HG03575 (cell line): ENCODE results near the gene HBP1.

ENCODE experiments used
- ATAC-seq: cut with Tn5 transposase; IDR thresholded peaks from one replicate; pipeline ENCODE4 v1.9.1; 2021; ENCODE audit not compliant: unreplicated experiment, insufficient number of reproducible peaks, low FRiP score; ENCODE audit errors: extremely low read depth

The HBP1 gene

GRCh38 chr7:107173691-107174406, 5.0 kb downstream of the HBP1 start:
- peak; percentile 50 for ATAC-seq

- no peak for ATAC-seq
These were observed 10.7 kb downstream of the HBP1 start for GRCh38 chr7:107179326-107180164.

- ATAC-seq: no peak
These were observed 11.6 kb downstream of the HBP1 start for GRCh38 chr7:107180378-107180777.

GRCh38 chr7:107181172-107181571, 12.4 kb downstream of the HBP1 start:
- no peak for ATAC-seq

- ATAC-seq: no peak
These were observed 16.9 kb downstream of the HBP1 start for GRCh38 chr7:107185716-107186115.

GRCh38 chr7:107186240-107186639, 17.4 kb downstream of the HBP1 start:
- ATAC-seq: no peak

- no peak for ATAC-seq
These were observed 19.0 kb downstream of the HBP1 start for GRCh38 chr7:107187774-107188173.

- no peak for ATAC-seq
These were observed 21.3 kb downstream of the HBP1 start for GRCh38 chr7:107190090-107190489.

GRCh38 chr7:107194052-107194451, 25.2 kb downstream of the HBP1 start:
- ATAC-seq: no peak

GRCh38 chr7:107196834-107197610, 28.2 kb downstream of the HBP1 start:
- ATAC-seq: no peak

GRCh38 chr7:107201795-107202450, 33.1 kb downstream of the HBP1 start:
- no peak for ATAC-seq

- ATAC-seq: no peak
These were observed 34.8 kb downstream of the HBP1 start for GRCh38 chr7:107203607-107204006.

- ATAC-seq: no peak
These were observed 37.3 kb downstream of the HBP1 start for GRCh38 chr7:107206136-107206535.

GRCh38 chr7:107206706-107207105, 37.9 kb downstream of the HBP1 start:
- ATAC-seq: no peak

GRCh38 chr7:107207459-107207858, 38.7 kb downstream of the HBP1 start:
- ATAC-seq: no peak

GRCh38 chr7:107208024-107208521, 39.3 kb downstream of the HBP1 start:
- no peak for ATAC-seq

GRCh38 chr7:107208563-107208962, 39.8 kb downstream of the HBP1 start:
- ATAC-seq: no peak

- no peak for ATAC-seq
These were observed 40.8 kb downstream of the HBP1 start for GRCh38 chr7:107209565-107209964.

- no peak for ATAC-seq
These were observed 41.6 kb downstream of the HBP1 start for GRCh38 chr7:107210400-107210799.
